Activated naive CD4-positive, alpha-beta T cell treated with anti-CD3 and anti-CD28 coated beads, Interleukin-2, amount 50 U/mL, for 24 hours (primary cell): ENCODE measurements around the gene SEC31A.

ENCODE experiments used
- H3K27ac Mint-ChIP-seq: one replicate; pipeline ENCODE4 v1.8.0; 2021; ENCODE audit warnings: mild to moderate bottlenecking, mixed read lengths
- H3K27me3 Mint-ChIP-seq: one replicate; pipeline ENCODE4 v1.8.0; 2021; ENCODE audit warnings: mixed read lengths
- H3K36me3 Mint-ChIP-seq: one replicate; pipeline ENCODE4 v1.8.0; 2021; ENCODE audit warnings: mixed read lengths
- H3K4me1 Mint-ChIP-seq: one replicate; pipeline ENCODE4 v1.8.0; 2021; ENCODE audit warnings: mixed read lengths
- H3K4me3 Mint-ChIP-seq: one replicate; pipeline ENCODE4 v1.8.0; 2021; ENCODE audit warnings: mild to moderate bottlenecking, mixed read lengths
- H3K9me3 Mint-ChIP-seq: one replicate; pipeline ENCODE4 v1.8.0; 2021; ENCODE audit warnings: mixed read lengths

The SEC31A gene

GRCh38 chr4:82776925-82777542, 113.9 kb downstream of the SEC31A start:
- no peak overlapping the region for H3K27ac Mint-ChIP-seq
- no peaks in the 10 kb centered on the region for H3K9me3 Mint-ChIP-seq
- H3K36me3 Mint-ChIP-seq, result no peaks in the 10 kb centered on the region
- H3K4me3 Mint-ChIP-seq, result no peak overlapping the region
- no peaks in the 10 kb centered on the region for H3K4me1 Mint-ChIP-seq
- peaks cover 2% of the 10 kb centered on the region for H3K27me3 Mint-ChIP-seq

GRCh38 chr4:82775243-82775642, 115.7 kb downstream of the SEC31A start:
- H3K27ac Mint-ChIP-seq, result no peak overlapping the region
- H3K9me3 Mint-ChIP-seq, result no peaks in the 10 kb centered on the region
- no peak overlapping the region for H3K4me3 Mint-ChIP-seq
- no peaks in the 10 kb centered on the region for H3K4me1 Mint-ChIP-seq
- H3K27me3 Mint-ChIP-seq, result peaks cover 2% of the 10 kb centered on the region
- H3K36me3 Mint-ChIP-seq, result no peaks in the 10 kb centered on the region

GRCh38 chr4:82774711-82775171, 116.2 kb downstream of the SEC31A start:
- H3K27ac Mint-ChIP-seq, result no peak overlapping the region
- no peaks in the 10 kb centered on the region for H3K36me3 Mint-ChIP-seq
- H3K4me1 Mint-ChIP-seq, result no peaks in the 10 kb centered on the region
- H3K27me3 Mint-ChIP-seq, result peaks cover 4% of the 10 kb centered on the region
- H3K4me3 Mint-ChIP-seq, result no peak overlapping the region
- H3K9me3 Mint-ChIP-seq, result no peaks in the 10 kb centered on the region

- Mint-ChIP-seq H3K36me3 (no peaks in the 10 kb centered on the region), H3K27ac (no peak overlapping the region), H3K27me3 (peaks cover 6% of the 10 kb centered on the region), H3K9me3 (no peaks in the 10 kb centered on the region), H3K4me3 (no peak overlapping the region), H3K4me1 (no peaks in the 10 kb centered on the region)
Observed at GRCh38 chr4:82773057-82773456, 117.9 kb downstream of the SEC31A start.

- peaks cover 13% of the 10 kb centered on the region for H3K9me3 Mint-ChIP-seq
- H3K4me3 Mint-ChIP-seq, result no peak overlapping the region
- H3K36me3 Mint-ChIP-seq, result peaks cover 4% of the 10 kb centered on the region
- peaks cover 10% of the 10 kb centered on the region for H3K27me3 Mint-ChIP-seq
- H3K27ac Mint-ChIP-seq, result no peak overlapping the region
- no peaks in the 10 kb centered on the region for H3K4me1 Mint-ChIP-seq
Observed at GRCh38 chr4:82770607-82771006, 120.3 kb downstream of the SEC31A start.
